ENCODE results near the gene FBXL16.

FBXL16 gene

DNA sequence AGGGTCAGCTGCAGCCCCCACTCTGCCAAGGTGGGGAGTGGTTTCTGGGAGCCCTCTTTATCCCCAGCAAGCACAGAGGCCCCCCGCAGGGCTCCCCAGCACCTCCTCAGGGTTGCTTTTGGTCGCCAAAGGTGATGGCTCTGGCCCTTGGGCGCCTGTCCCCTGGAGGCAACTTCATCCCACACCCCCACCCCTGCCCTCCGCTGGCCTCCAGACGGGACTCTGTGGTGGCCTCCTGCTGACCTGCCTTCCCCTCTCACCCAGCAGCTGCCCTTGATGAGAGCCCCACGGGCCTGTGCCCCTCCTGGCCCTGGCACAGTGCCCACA, 45.5 kb downstream of the FBXL16 start:
- DNase-seq, result no peak

DNA sequence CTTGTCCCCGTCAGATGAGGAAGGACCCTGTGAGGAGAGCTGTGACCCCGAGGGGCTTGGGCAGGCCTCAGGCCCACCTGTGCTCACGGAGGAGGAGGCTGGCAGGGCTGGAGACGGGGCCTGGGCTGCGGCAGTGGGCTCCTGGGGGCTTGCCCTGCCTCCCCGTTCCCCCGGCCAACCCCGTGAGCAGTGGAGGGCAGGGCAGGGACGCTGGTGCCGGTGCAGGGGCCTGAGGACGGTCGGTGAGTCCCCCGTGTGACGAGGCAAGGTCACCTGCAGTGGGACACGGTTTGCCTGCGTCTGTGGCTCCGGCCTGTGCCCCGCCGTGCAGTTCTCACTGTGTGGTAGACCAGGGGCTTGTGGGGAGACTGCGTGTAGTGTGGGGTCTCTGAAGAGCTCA, 46.0 kb downstream of the FBXL16 start:
- no peak for DNase-seq

DNA sequence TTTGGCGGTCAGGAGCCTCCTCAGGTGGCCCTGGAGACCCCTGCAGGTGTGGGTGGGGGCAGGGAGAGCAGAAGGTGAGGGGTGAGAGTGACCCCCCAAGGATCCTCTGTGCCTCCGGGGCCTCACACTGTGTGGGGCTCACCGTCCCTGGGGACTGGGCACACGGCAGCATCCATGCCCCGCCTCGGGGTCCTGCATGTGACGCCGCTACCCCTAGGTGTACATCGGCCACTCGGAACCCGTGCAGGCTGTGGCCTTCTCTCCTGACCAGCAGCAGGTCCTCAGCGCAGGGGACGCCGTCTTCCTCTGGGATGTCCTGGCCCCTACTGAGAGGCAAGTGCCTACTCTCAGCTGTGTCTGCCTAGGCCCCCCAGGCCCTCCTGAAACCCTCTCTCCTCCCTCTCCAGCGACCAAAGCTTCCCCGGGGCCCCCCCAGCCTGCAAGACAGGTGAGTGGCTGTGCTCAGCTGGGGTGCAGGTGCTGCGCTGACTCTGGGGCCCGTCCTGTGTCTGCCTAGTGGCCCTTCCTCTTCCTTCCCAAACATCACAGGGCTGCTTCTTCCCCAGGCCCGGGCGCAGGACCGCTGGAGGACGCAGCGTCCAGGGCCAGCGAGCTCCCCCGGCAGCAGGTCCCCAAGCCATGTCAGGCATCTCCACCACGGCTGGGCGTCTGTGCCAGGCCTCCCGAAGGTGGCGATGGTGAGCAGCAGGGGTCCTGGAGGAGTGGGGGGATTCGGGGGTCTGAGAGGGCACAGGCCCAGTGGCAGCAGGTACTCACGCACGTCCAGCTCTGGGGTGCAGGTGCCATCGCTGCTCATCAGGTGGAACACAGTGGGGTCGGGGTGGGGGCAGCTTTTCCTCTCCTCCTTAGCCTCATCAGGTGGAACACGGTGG, 46.7 kb downstream of the FBXL16 start:
- no peak for DNase-seq

DNA sequence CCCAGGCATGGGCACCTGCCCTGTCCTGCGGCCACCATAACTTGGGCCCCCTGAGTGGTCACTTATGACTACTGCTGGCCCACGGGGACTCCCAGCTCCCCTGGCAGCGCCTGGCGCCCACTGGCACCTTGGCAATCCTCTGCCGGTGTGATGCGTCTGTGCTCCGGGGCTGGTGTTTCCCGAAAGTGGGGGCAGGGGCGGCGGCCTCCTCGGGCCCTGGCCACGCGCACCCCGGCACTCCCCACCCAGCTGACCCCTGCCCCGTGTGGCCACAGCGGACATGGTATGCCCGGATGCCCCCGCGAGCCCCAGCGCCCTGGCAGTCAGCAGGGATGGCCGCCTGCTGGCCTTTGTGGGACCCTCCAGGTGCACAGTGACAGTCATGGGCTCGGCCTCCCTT, 48.1 kb downstream of the FBXL16 start:
- no peak for DNase-seq

DNA sequence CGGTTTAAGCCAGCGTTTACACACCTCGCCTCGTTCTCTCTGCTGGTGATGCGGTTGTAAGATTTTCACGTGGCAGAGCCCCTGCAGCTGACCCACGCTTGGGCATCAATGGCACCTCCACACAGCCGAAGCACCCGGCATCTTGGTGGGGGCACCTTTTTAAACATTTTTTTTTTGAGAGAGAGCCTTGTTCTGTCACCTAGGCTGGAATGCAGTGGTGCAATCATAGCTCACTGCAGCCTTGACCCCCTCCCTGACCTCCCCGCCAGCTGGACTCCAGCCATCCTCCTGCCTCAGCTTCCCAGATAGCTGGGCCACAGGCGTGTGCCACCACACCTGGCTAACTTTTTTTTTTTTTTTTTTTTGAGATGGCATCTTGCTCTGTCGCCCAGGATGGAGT, 51.6 kb downstream of the FBXL16 start:
- no peak for DNase-seq

DNA sequence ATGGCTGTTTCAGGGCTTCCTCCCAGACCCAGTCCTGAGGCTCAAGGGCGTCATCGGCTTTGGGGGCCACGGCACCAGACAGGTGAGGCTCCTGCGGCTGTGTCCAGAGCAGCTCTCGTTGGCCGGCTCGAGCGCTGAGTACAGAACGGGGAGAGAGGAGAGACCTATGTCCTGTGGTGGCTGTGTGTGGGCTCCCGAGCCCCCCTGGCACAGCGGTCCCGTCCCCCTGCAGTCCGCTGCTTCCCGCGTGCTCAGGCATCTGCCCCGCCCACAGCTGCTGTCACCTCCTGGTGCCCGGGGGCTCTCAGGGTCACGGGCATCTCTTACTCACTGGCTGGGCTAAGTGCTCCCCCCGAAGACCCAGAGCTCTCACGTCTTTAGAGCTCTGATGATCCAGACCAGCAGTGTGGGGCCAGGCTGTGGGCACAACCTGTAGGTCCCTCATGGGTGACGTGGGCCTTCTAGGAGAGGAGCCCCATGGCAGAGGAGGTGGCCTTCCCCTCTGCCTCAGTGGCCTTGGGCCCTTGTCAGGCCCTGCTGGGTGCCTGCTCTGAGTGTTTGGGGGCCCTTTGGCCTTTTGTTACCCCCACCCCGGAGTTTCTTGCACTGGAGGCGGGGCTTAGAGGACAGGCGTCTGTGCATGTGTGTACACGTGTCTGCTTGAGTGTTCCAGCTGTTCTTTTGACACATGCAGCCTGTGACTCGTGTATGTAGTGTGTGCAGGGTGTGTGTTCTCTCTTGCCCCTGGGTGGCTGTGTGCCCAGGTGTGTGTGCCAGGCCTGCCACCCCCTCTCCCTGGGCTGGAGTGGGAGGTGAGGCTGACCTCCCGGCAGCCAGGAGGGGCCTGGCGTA, 52.9 kb downstream of the FBXL16 start:
- no peak for DNase-seq

DNA sequence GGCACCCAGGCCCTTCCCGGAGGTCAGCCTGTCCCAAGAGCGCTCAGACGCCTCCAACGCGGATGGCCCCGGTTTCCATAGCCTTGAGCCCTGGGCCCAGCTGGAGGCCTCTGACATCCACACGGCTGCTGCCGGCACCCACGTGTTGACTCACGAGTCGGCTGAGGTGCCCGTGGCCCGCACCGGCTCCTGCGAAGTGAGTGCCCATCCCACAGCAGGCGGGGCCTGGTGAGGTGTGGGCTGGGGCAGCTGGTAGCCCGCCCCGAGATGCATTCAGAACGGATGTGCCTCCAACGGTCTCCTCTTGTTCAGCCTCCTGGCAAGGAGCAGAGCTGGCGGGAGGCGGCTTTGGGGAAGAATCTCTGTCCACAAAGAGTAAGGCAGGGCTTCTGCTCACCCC, 53.8 kb downstream of the FBXL16 start:
- no peak for DNase-seq

DNA sequence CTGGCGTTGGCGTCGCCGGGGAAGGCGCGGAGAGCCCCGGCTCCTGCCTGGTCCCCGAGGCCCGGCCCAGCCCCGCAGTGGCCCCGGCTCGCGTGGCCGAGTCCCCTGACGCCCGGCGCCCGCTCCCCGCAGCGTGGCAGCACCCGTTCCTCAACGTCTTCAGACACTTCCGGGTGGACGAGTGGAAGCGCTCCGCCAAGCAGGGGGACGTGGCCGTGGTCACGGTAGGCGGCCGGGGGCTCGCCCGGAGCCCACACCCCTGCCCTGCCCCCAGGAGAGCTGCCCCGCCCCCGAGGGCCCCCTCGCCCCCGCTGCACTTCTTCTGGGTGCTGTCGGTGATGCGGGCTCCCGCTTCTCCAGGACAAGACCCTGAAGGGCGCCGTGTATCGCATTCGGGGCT, 56.0 kb downstream of the FBXL16 start:
- no peak for DNase-seq

DNA sequence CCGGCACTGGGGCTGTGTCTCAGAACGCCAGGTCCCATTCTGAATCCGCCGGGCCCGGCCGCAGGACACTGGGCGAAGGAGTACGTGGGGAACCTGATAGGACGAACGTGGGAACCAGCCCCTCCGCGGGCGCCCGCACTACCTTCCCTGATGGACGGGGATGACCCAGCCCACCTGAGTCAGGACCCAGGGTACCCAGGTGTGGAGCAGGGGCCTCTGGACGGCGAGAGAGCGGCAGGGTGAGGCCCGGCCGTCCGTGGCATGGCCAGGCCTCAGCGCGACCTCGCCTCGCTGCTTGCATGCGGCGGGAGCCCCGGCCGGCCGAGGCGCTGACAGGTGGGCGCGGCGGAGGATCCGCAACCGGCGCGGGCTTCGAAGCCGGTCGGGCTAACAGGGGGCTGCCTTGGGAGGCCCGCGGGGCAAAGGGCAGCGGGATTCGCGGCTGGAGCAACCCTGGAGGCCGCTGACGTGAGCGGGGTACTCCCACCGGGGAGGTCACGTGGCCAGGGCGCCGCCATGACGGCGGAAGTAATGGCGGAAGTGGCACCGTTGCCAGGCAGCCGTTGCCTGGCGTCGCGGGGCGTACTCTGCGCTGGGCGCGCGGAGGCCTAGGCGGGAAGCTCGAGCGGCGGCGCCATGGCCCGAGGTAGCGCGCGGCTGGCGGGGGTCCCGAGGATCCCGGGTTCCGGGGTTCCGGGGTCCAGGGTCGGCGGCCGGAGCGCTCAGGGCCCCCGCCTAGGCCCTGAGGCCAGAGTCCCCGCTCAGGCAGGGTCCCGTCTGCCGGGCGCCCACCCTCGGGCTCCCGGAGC, 56.6 kb downstream of the FBXL16 start, which contains the start of gene WDR90:
WDR90 (plus strand) TSS at position 585 of the 809 bp plus-strand sequence; CDS start at position 637, 52 bp downstream.
- peak; percentile 88 for DNase-seq

DNA sequence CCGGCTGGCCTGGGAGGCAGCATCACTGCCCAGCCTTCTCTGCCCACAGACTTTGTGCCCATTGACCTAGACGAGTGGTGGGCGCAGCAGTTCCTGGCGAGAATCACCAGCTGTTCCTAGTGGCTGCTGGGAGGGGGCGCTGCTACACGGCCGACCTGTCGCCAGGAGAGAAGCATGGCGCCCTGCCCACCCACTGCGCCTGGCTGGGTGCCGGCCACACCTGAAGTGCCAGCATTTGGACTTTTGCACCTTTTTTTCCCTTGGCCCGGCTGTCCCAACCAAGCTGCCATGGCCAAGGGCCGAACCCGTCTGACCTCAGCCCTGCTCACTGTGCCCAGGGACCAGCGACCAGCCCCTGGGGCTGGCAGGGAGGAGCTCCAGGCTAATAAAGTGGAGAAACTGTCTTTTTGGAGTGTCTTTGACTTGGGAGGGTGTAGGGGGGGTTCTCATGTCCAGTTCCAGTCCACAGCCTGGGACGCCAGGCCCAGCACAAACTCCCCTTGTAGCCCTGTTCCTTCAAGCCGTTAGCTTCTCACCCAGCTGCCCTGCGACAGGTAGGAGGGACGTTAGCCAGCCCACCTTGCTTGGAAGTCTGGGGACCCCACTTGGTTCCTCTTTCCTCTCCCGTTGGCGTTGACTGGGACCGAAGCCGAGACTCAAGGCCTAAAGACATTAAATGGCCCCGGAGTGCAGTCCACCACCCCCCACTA, 57.4 kb downstream of the FBXL16 start:
- DNase-seq, result peak; percentile 20

DNA sequence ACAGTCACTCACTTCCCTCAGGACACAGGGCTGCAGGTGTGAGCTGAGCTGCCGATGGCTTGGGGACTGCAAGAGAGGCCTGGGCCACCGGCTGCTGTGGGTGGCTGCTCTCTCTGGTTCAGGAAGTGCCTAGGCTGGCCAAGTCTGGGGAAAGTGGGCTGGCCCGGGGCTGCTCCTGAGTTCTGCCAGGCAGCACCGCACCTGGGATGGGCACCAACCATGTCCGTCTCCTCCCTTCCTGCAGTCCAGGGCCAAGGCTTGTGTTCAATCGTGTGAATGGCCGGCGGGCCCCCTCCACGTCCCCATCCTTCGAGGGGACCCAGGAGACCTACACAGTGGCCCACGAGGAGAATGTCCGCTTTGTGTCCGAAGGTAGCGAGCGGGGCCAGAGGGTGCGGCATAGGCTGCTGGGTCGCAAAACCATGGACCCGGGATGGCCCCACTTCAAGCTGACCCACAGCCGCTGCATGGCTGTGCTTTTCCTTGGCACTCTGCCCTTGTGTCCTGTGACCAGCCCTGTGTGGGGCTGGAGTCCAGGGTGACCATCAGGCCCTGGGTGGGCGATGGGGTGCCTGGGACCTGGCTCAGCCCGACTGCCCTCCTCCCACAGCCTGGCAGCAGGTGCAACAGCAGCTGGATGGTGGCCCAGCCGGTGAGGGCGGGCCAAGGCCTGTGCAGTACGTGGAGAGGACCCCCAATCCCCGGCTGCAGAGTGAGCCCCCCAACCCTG, 58.3 kb downstream of the FBXL16 start:
- DNase-seq, result no peak

DNA sequence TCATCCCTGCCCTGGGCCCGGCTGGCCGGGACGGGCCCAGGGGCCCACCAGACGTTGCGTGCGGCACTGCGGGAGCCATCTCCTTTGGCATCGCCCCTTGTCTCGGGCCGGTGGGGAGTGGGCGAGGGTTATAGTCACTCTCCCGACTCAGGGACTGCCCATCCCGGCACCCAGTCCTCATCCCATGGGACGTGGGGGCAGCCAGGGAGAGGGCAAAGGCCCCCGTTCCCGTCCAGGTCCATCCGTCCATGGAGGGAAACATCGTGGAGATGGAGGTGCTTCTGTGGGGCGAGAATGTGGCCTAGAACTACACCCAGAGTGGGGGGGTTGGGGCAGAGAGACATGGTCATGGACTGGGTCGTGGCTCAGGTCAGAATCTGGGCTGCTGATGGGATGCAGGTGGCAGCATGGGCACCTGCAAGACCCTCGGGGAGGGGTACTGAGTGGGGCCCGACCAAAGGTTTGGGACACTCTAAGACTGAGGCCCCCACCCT, 58.9 kb downstream of the FBXL16 start:
- DNase-seq, result no peak

DNA sequence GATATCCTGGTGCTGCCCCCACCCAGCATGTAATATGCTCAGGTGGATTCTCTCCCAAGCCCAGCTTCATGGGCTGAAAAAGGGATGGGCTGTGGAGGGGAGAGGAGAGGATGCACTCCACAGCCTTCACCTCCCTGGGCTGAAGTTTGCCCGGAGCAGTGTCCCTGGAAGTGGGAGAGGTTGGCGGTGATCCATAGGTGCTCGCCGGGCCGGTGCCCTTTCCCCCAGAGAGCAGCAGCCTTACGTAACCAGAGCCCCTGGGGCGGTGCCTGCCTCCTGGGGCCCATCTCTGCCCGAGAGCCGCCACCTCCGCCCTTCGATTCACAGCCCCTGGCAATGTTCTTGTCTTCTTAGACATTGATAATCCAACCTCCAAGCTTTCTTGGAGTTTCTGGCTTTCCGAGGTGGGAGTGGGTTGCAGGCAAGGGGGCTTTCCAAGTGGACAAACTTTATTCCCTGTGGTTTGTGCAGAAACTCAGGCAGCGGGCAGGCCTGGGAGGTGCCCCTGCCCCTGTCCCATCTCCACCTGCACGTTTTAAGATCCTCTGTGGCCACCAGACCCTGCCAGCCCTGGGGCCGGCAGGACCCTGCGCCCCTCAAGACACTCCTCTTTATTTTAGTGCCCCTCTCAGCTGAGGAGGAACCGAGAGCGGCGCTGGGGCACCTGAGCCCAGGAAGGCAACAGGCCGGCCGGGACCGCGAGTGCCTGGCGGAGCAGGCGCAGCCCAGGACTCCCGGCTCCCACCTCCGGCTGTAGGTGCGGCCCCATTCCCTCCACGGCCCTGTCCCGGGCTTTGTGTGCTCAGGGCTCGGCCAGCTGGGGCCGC, 59.5 kb downstream of the FBXL16 start:
- DNase-seq, result no peak

DNA sequence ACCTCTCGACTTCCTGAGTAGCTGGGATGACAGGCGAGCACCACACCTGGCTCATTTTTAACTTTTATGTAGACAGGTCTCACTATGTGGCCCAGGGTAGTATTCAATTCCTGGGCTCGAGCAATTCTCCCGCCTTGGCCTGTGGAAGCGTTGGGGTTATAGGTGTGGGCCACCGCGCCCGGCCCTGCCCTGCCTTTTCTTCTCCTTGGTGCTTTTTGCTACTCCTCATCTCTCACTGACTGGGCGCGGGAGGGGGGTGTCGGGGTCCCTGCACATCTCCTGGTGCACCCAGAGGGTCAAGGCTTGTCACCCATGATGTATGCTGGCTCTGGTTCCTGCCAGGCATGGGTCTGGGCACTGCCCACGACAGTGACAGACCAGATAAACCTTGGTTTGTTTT, 61.0 kb downstream of the FBXL16 start:
- no peak for DNase-seq

DNA sequence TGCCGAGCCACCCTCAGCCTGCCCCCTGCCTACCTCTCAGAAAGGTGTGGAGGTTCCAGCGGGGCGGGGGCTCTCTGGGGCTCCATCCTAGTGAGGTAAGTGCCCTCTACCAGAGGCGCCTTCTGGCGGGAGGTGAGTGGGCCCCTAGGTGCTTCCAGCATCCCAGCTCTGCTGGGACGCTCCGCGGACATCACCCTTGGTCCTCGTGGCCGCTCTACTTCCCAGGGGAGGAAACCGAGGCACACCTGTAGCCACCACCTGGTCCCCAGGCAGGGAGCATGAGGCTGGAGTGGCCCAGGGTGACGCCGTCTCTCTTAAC, 62.6 kb downstream of the FBXL16 start:
- DNase-seq, result no peak
